Measurements from ENCODE around the gene PLA2G2E. TPM values are rescaled to one million over a fixed set of nuclear protein-coding genes. Genes with fewer than 3 reads are reported as not detected.

PLA2G2E gene
- total RNA-seq, 3 donors from 2014 or later (not counting 1 experiment from before 2014, with no cell fraction given), result not detected

- intact Hi-C loops (cut with micrococcal nuclease), result no loop called here
- Mint-ChIP-seq H3K4me3 (no peak overlapping the region), H3K36me3 (no peaks in the 10 kb centered on the region), H3K27ac (no peak overlapping the region), H3K9me3 (no peaks in the 10 kb centered on the region), H3K27me3 (ENCODE audit: low read depth in 2 of 2) (peaks cover 36 to 40% of the 10 kb centered on the region in 2 donors), H3K4me1 (no peaks in the 10 kb centered on the region)
- Histone ChIP-seq H3K36me3 (ENCODE audit: control insufficient read depth, insufficient read depth, low read length) (no peaks in the 10 kb centered on the region), H3K27ac (ENCODE audit: low read length) (no peak overlapping the region), H3K4me3 (ENCODE audit: low read length) (no peak overlapping the region), H3K27me3 (ENCODE audit: control insufficient read depth, insufficient read depth, low read length) (no peaks in the 10 kb centered on the region), H3K4me1 (ENCODE audit: control insufficient read depth, insufficient read depth, low read length) (no peaks in the 10 kb centered on the region), H3K9me3 (ENCODE audit: control insufficient read depth, insufficient read depth, low read length) (no peaks in the 10 kb centered on the region)
- no peak for ATAC-seq
- no peak for TF ChIP-seq CTCF (IDR thresholded peaks at IDR 0.05)
- DNase-seq, result no peak
- WGBS (ENCODE audit: insufficient coverage), result 80% methylated on average over 4 of the region's 4 CpGs
Measured at GRCh38 chr1:19957779-19958178, 34.4 kb upstream of the PLA2G2E start.

- H3K27me3 ChIP-seq (ENCODE audit: control insufficient read depth, insufficient read depth, low read length), result no peaks in the 10 kb centered on the region
- H3K27ac Mint-ChIP-seq, result no peak overlapping the region
- H3K27ac ChIP-seq (ENCODE audit: low read length), result no peak overlapping the region
- peaks cover 34 to 51% of the 10 kb centered on the region in 2 donors for H3K27me3 Mint-ChIP-seq (ENCODE audit: low read depth in 2 of 2)
- no peak for TF ChIP-seq CTCF (IDR thresholded peaks at IDR 0.05)
- WGBS (ENCODE audit: insufficient coverage), result 69% methylated on average over 11 of the region's 11 CpGs
- H3K36me3 Mint-ChIP-seq, result no peaks in the 10 kb centered on the region
- H3K36me3 ChIP-seq (ENCODE audit: control insufficient read depth, insufficient read depth, low read length), result no peaks in the 10 kb centered on the region
- H3K4me1 Mint-ChIP-seq, result no peaks in the 10 kb centered on the region
- H3K4me3 Mint-ChIP-seq, result no peak overlapping the region
- H3K4me3 ChIP-seq (ENCODE audit: low read length), result no peak overlapping the region
- DNase-seq (no peak), ATAC-seq (peak in 1 of 3 donors; percentile 17)
- H3K9me3 Mint-ChIP-seq, result no peaks in the 10 kb centered on the region
- no peaks in the 10 kb centered on the region for H3K4me1 ChIP-seq (ENCODE audit: control insufficient read depth, insufficient read depth, low read length)
- no peaks in the 10 kb centered on the region for H3K9me3 ChIP-seq (ENCODE audit: control insufficient read depth, insufficient read depth, low read length)
- intact Hi-C loops (cut with micrococcal nuclease), result no loop called here
Measured at GRCh38 chr1:19955534-19956170, 32.2 kb upstream of the PLA2G2E start.

GRCh38 chr1:19954059-19954458, 30.6 kb upstream of the PLA2G2E start:
- Mint-ChIP-seq H3K4me1 (no peaks in the 10 kb centered on the region), H3K4me3 (no peak overlapping the region), H3K27ac (no peak overlapping the region), H3K9me3 (no peaks in the 10 kb centered on the region), H3K27me3 (ENCODE audit: low read depth in 2 of 2) (peaks cover 35 to 51% of the 10 kb centered on the region in 2 donors), H3K36me3 (no peaks in the 10 kb centered on the region)
- H3K27ac ChIP-seq (ENCODE audit: low read length), result no peak overlapping the region
- no peaks in the 10 kb centered on the region for H3K4me1 ChIP-seq (ENCODE audit: control insufficient read depth, insufficient read depth, low read length)
- no peaks in the 10 kb centered on the region for H3K36me3 ChIP-seq (ENCODE audit: control insufficient read depth, insufficient read depth, low read length)
- H3K4me3 ChIP-seq (ENCODE audit: low read length), result no peak overlapping the region
- intact Hi-C loops (cut with micrococcal nuclease), result no loop called here
- ATAC-seq, result no peak
- no peaks in the 10 kb centered on the region for H3K9me3 ChIP-seq (ENCODE audit: control insufficient read depth, insufficient read depth, low read length)
- H3K27me3 ChIP-seq (ENCODE audit: control insufficient read depth, insufficient read depth, low read length), result no peaks in the 10 kb centered on the region
- no peak for TF ChIP-seq CTCF (IDR thresholded peaks at IDR 0.05)
- 100% methylated on average over 1 of the region's 2 CpGs for WGBS (ENCODE audit: insufficient coverage)
- no peak for DNase-seq

- TF ChIP-seq CTCF (IDR thresholded peaks at IDR 0.05), result no peak
- Histone ChIP-seq H3K36me3 (ENCODE audit: control insufficient read depth, insufficient read depth, low read length) (no peaks in the 10 kb centered on the region), H3K9me3 (ENCODE audit: control insufficient read depth, insufficient read depth, low read length) (no peaks in the 10 kb centered on the region), H3K4me3 (ENCODE audit: low read length) (no peak overlapping the region), H3K27me3 (ENCODE audit: control insufficient read depth, insufficient read depth, low read length) (no peaks in the 10 kb centered on the region), H3K27ac (ENCODE audit: low read length) (no peak overlapping the region), H3K4me1 (ENCODE audit: control insufficient read depth, insufficient read depth, low read length) (no peaks in the 10 kb centered on the region)
- DNase-seq (no peak), ATAC-seq (no peak)
- Mint-ChIP-seq H3K27me3 (ENCODE audit: low read depth in 2 of 2) (peaks cover 32 to 52% of the 10 kb centered on the region in 2 donors), H3K4me1 (no peaks in the 10 kb centered on the region), H3K27ac (no peak overlapping the region), H3K9me3 (no peaks in the 10 kb centered on the region), H3K4me3 (no peak overlapping the region), H3K36me3 (no peaks in the 10 kb centered on the region)
- intact Hi-C loops (cut with micrococcal nuclease), result no loop called here
- 100% methylated on average over 1 of the region's 2 CpGs for WGBS (ENCODE audit: insufficient coverage)
Measured at GRCh38 chr1:19949016-19949415, 25.6 kb upstream of the PLA2G2E start.

Measured in natural killer cell (primary cell).